ENCODE results near the gene SASH1.

The SASH1 gene

DNA sequence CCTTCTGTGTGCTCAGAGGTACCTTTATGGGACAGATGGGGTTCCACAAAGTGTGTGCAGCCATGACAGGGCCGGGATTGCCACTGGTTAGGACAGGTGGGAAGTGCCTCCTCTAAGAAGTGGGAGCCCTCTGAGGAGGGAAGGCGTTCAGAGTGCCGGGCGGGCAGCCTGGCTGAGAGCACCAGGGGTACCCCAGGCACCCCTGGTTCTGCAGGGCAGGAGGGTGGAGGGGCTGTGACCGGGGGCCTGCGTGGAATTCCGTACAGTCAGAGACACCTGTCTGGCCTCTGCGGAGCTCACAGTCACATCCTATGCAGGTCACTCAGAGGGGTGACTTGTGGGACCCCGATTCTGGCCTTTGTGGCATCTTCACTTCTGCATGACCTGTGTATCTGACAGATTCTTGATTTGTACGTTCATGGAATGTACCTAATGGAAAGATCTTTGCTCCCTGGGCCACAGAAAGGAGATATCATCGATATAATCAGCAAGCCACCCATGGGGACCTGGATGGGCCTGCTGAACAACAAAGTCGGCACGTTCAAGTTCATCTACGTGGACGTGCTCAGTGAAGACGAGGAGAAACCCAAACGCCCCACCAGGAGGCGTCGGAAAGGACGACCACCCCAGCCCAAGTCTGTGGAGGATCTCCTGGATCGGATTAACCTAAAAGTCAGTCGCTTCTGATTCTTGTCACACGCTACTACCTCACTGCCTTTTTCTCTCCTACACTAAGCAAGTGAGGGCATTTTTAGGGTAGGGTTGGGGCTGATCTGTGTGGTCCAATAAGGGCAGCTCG is 190.9 kb downstream of the SASH1 start:
- no peak overlapping the region for H2BK15ac ChIP-seq (ENCODE audit: low read length)
- H3K9me3 ChIP-seq (replicated peaks in 1 of 2; ENCODE audit: control insufficient read depth in 2 of 2, insufficient read depth in 1 of 2, low read depth in 1 of 2, low read length in 2 of 2) = peaks cover 0 to 7% of the 10 kb centered on the region in 2 donors

DNA sequence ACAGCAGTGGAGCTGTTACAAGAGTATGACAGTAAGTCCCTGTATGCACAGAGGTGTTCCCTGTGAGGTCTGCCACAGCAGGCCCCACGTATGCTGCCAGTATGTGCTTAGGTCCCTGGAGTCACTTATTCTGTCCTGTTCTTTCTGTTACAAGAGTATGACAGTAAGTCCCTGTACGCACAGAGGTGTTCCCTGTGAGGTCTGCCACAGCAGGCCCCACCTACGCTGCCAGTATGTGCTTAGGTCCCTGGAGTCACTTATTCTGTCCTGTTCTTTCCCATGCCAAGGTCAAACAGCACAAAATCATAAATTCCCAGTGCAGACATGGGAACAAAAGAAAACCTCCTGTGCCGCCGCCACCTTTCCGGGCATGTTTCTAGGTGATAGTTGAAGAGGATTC is 192.2 kb downstream of the SASH1 start:
- no CpG with 5 or more reads among the region's 6 CpGs for WGBS, 2 donors (ENCODE audit: extremely low coverage in 2 of 2, insufficient read length in 2 of 2, insufficient replicate concordance in 1 of 2)
- H2AFZ ChIP-seq (ENCODE audit: low read length) = no peak overlapping the region
- no peak overlapping the region for H2BK120ac ChIP-seq (ENCODE audit: low read depth, low read length)
- H3K36me3 ChIP-seq (replicated peaks in 1 of 2; ENCODE audit: control insufficient read depth in 2 of 2, insufficient read depth in 2 of 2, low read length in 2 of 2) = peaks cover 19 to 66% of the 10 kb centered on the region in 2 donors
- no peak overlapping the region for H3K18ac ChIP-seq (ENCODE audit: low read length)
- no peak overlapping the region for H3K4me2 ChIP-seq (ENCODE audit: insufficient read depth, low read length, poor library complexity, severe bottlenecking)
- H3K4me1 ChIP-seq (ENCODE audit: control insufficient read depth in 2 of 2, insufficient read depth in 1 of 2, low read depth in 1 of 2, low read length in 2 of 2) = peaks cover 2 to 20% of the 10 kb centered on the region in 2 donors
- H3K27me3 ChIP-seq (ENCODE audit: control insufficient read depth in 3 of 3, insufficient read depth in 3 of 3, low read depth in 1 of 3, low read length in 3 of 3) = no peaks in the 10 kb centered on the region
- no peak overlapping the region for H2BK12ac ChIP-seq (ENCODE audit: low read length)
- no peak overlapping the region for H3K23ac ChIP-seq (ENCODE audit: low read depth, low read length, poor library complexity)
- H3K27ac ChIP-seq (replicated peaks; ENCODE audit: low read length) = no peak overlapping the region
- no peak overlapping the region for H3K4me3 ChIP-seq (ENCODE audit: low read length in 2 of 2)
- no peak overlapping the region for H2BK15ac ChIP-seq (ENCODE audit: low read length)
- no peak overlapping the region for H3K4ac ChIP-seq (ENCODE audit: low read length)
- no peak overlapping the region for H3K14ac ChIP-seq (ENCODE audit: low read length)
- no peak overlapping the region for H2BK5ac ChIP-seq (ENCODE audit: low read length)
- no peak overlapping the region for H4K91ac ChIP-seq (ENCODE audit: low read depth, low read length, poor library complexity)
- H3K9me3 ChIP-seq (replicated peaks in 1 of 2; ENCODE audit: control insufficient read depth in 2 of 2, insufficient read depth in 1 of 2, low read depth in 1 of 2, low read length in 2 of 2) = no peaks in the 10 kb centered on the region
- H3K79me1 ChIP-seq (ENCODE audit: low read depth, low read length) = no peaks in the 10 kb centered on the region
- no peak overlapping the region for H4K8ac ChIP-seq (ENCODE audit: low read depth, low read length)
- no peak for DNase-seq (ENCODE audit: low spot score)
- H3K9ac ChIP-seq (ENCODE audit: low read depth, low read length, poor library complexity) = no peak overlapping the region
- no peak overlapping the region for H2AK5ac ChIP-seq (ENCODE audit: low read depth, low read length)

More for the DNA sequence above, 190.9 kb downstream of the SASH1 start:
- Histone ChIP-seq H3K18ac (ENCODE audit: low read length) (no peak overlapping the region), H3K4me1 (ENCODE audit: control insufficient read depth in 2 of 2, insufficient read depth in 1 of 2, low read depth in 1 of 2, low read length in 2 of 2) (peaks cover 2 to 16% of the 10 kb centered on the region in 2 donors), H3K4me2 (ENCODE audit: insufficient read depth, low read length, poor library complexity, severe bottlenecking) (no peak overlapping the region), H2AK5ac (ENCODE audit: low read depth, low read length) (no peak overlapping the region), H3K27me3 (ENCODE audit: control insufficient read depth in 3 of 3, insufficient read depth in 3 of 3, low read depth in 1 of 3, low read length in 3 of 3) (no peaks in the 10 kb centered on the region), H2AFZ (ENCODE audit: low read length) (no peak overlapping the region), H4K91ac (ENCODE audit: low read depth, low read length, poor library complexity) (no peak overlapping the region), H3K36me3 (replicated peaks in 1 of 2; ENCODE audit: control insufficient read depth in 2 of 2, insufficient read depth in 2 of 2, low read length in 2 of 2) (peaks cover 21 to 61% of the 10 kb centered on the region in 2 donors), H2BK5ac (ENCODE audit: low read length) (no peak overlapping the region), H3K4me3 (ENCODE audit: low read length in 2 of 2) (no peak overlapping the region), H4K8ac (ENCODE audit: low read depth, low read length) (peak overlapping the region; percentile 25), H2BK12ac (ENCODE audit: low read length) (no peak overlapping the region), H3K14ac (ENCODE audit: low read length) (no peak overlapping the region), H2BK120ac (ENCODE audit: low read depth, low read length) (no peak overlapping the region), H3K79me1 (ENCODE audit: low read depth, low read length) (no peaks in the 10 kb centered on the region), H3K9ac (ENCODE audit: low read depth, low read length, poor library complexity) (no peak overlapping the region), H3K23ac (ENCODE audit: low read depth, low read length, poor library complexity) (no peak overlapping the region), H3K4ac (ENCODE audit: low read length) (no peak overlapping the region), H3K27ac (replicated peaks; ENCODE audit: low read length) (no peak overlapping the region)
- no CpG with 5 or more reads among the region's 24 CpGs for WGBS, 2 donors (ENCODE audit: extremely low coverage in 2 of 2, insufficient read length in 2 of 2, insufficient replicate concordance in 1 of 2)
- DNase-seq (ENCODE audit: low spot score) = no peak

DNA sequence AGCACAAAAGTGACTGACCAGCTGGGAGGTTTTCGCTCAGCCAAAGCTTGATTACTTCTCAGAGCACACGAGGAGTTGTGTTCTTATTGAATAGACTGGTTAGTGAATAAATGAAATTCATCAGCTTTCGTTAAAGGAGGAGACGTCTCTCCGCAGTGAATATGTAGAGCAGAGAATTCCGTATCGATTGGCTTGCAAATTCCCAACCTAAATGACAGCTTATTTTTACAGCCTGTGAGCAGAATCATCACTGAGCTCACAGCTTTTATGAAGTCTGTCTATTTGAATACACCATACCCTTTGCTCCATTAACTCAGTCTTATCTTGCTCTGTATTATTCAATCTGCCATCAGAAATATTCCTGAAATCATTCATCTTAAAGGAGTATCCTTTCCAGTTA is 192.7 kb downstream of the SASH1 start:
- Histone ChIP-seq H3K23ac (ENCODE audit: low read depth, low read length, poor library complexity) (no peak overlapping the region), H3K27me3 (ENCODE audit: control insufficient read depth in 3 of 3, insufficient read depth in 3 of 3, low read depth in 1 of 3, low read length in 3 of 3) (no peaks in the 10 kb centered on the region), H3K18ac (ENCODE audit: low read length) (no peak overlapping the region), H2AK5ac (ENCODE audit: low read depth, low read length) (no peak overlapping the region), H3K4ac (ENCODE audit: low read length) (no peak overlapping the region), H2BK15ac (ENCODE audit: low read length) (no peak overlapping the region), H3K4me3 (ENCODE audit: low read length in 2 of 2) (no peak overlapping the region), H2BK120ac (ENCODE audit: low read depth, low read length) (no peak overlapping the region), H3K79me1 (ENCODE audit: low read depth, low read length) (no peaks in the 10 kb centered on the region), H3K36me3 (replicated peaks in 1 of 2; ENCODE audit: control insufficient read depth in 2 of 2, insufficient read depth in 2 of 2, low read length in 2 of 2) (peaks cover 21 to 71% of the 10 kb centered on the region in 2 donors), H2AFZ (ENCODE audit: low read length) (no peak overlapping the region), H3K27ac (replicated peaks; ENCODE audit: low read length) (no peak overlapping the region), H4K91ac (ENCODE audit: low read depth, low read length, poor library complexity) (no peak overlapping the region), H3K9ac (ENCODE audit: low read depth, low read length, poor library complexity) (no peak overlapping the region), H3K4me1 (ENCODE audit: control insufficient read depth in 2 of 2, insufficient read depth in 1 of 2, low read depth in 1 of 2, low read length in 2 of 2) (peaks cover 2 to 20% of the 10 kb centered on the region in 2 donors), H2BK5ac (ENCODE audit: low read length) (no peak overlapping the region), H3K4me2 (ENCODE audit: insufficient read depth, low read length, poor library complexity, severe bottlenecking) (no peak overlapping the region), H4K8ac (ENCODE audit: low read depth, low read length) (no peak overlapping the region), H3K9me3 (replicated peaks in 1 of 2; ENCODE audit: control insufficient read depth in 2 of 2, insufficient read depth in 1 of 2, low read depth in 1 of 2, low read length in 2 of 2) (no peaks in the 10 kb centered on the region), H3K14ac (ENCODE audit: low read length) (no peak overlapping the region), H2BK12ac (ENCODE audit: low read length) (no peak overlapping the region)
- no CpG with 5 or more reads among the region's 7 CpGs for WGBS, 2 donors (ENCODE audit: extremely low coverage in 2 of 2, insufficient read length in 2 of 2, insufficient replicate concordance in 1 of 2)
- DNase-seq (ENCODE audit: low spot score) = no peak

DNA sequence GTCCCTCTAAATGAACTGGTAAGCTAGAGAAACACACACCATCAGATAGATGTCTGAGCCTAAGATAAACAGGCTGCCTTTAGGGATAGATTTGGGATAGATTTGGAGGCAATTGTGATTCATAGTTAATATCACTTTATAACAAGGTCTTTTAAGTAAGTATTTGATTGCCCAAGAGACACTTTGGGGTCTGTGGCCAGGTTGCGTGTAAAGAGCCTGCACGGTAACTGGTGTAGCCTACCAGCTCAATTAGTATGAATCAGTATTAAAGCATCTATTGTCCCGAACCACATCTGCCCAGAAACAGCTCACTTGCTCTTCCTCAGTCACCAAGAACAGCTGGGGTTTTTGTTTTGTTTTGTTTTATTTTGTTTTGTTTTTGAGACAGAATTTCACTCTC is 193.3 kb downstream of the SASH1 start:
- H3K18ac ChIP-seq (ENCODE audit: low read length) = no peak overlapping the region
- H2AK5ac ChIP-seq (ENCODE audit: low read depth, low read length) = no peak overlapping the region
- H3K79me1 ChIP-seq (ENCODE audit: low read depth, low read length) = no peaks in the 10 kb centered on the region
- no CpG with 5 or more reads among the region's 3 CpGs for WGBS, 2 donors (ENCODE audit: extremely low coverage in 2 of 2, insufficient read length in 2 of 2, insufficient replicate concordance in 1 of 2)
- no peak overlapping the region for H3K23ac ChIP-seq (ENCODE audit: low read depth, low read length, poor library complexity)
- H2BK15ac ChIP-seq (ENCODE audit: low read length) = no peak overlapping the region
- H3K4me2 ChIP-seq (ENCODE audit: insufficient read depth, low read length, poor library complexity, severe bottlenecking) = no peak overlapping the region
- no peak overlapping the region for H4K91ac ChIP-seq (ENCODE audit: low read depth, low read length, poor library complexity)
- peaks cover 25 to 77% of the 10 kb centered on the region in 2 donors for H3K36me3 ChIP-seq (replicated peaks in 1 of 2; ENCODE audit: control insufficient read depth in 2 of 2, insufficient read depth in 2 of 2, low read length in 2 of 2)
- no peaks in the 10 kb centered on the region for H3K9me3 ChIP-seq (replicated peaks in 1 of 2; ENCODE audit: control insufficient read depth in 2 of 2, insufficient read depth in 1 of 2, low read depth in 1 of 2, low read length in 2 of 2)
- no peaks in the 10 kb centered on the region for H3K27me3 ChIP-seq (ENCODE audit: control insufficient read depth in 3 of 3, insufficient read depth in 3 of 3, low read depth in 1 of 3, low read length in 3 of 3)
- no peak overlapping the region for H2BK120ac ChIP-seq (ENCODE audit: low read depth, low read length)
- H2BK5ac ChIP-seq (ENCODE audit: low read length) = no peak overlapping the region
- H3K9ac ChIP-seq (ENCODE audit: low read depth, low read length, poor library complexity) = no peak overlapping the region
- H3K4ac ChIP-seq (ENCODE audit: low read length) = no peak overlapping the region
- no peak overlapping the region for H3K4me3 ChIP-seq (ENCODE audit: low read length in 2 of 2)
- H4K8ac ChIP-seq (ENCODE audit: low read depth, low read length) = no peak overlapping the region
- no peak overlapping the region for H3K14ac ChIP-seq (ENCODE audit: low read length)
- no peak overlapping the region for H2AFZ ChIP-seq (ENCODE audit: low read length)
- no peak for DNase-seq (ENCODE audit: low spot score)
- peaks cover 2 to 17% of the 10 kb centered on the region in 2 donors for H3K4me1 ChIP-seq (ENCODE audit: control insufficient read depth in 2 of 2, insufficient read depth in 1 of 2, low read depth in 1 of 2, low read length in 2 of 2)
- no peak overlapping the region for H2BK12ac ChIP-seq (ENCODE audit: low read length)
- no peak overlapping the region for H3K27ac ChIP-seq (replicated peaks; ENCODE audit: low read length)
